ENCODE measurements around the gene IL22.

GRCh38 chr12:68252077-68252476 lies 1.3 kb downstream of the IL22 start:
- TF ChIP-seq SP2 (IDR thresholded peaks at IDR 0.05; ENCODE audit: low read length) (no peak), CTCF (IDR thresholded peaks at IDR 0.05; ENCODE audit: control extremely low read depth in 1 of 3, insufficient read depth in 1 of 3, low read depth in 1 of 3, low read length in 3 of 3) (no peak), JUN (IDR thresholded peaks at IDR 0.05; ENCODE audit: low read depth, low read length) (no peak), RNF2 (IDR thresholded peaks at IDR 0.05; ENCODE audit: borderline replicate concordance, low read depth, low read length, missing control alignments, poor library complexity, severe bottlenecking) (no peak), KDM5A (IDR thresholded peaks at IDR 0.05; ENCODE audit: low read length) (no peak), KDM4A (IDR thresholded peaks at IDR 0.05; ENCODE audit: low read depth, low read length, severe bottlenecking) (no peak), ASH2L (IDR thresholded peaks at IDR 0.05; ENCODE audit: low read length) (no peak), POLR2A (IDR thresholded peaks at IDR 0.05; ENCODE audit: control extremely low read depth in 1 of 2, low read depth in 2 of 2, low read length in 2 of 2) (no peak), EGR1 (IDR thresholded peaks at IDR 0.05; ENCODE audit: borderline replicate concordance, low read depth, low read length) (no peak), EZH2 (IDR thresholded peaks at IDR 0.05; ENCODE audit: low read depth, low read length, severe bottlenecking) (no peak), TEAD4 (IDR thresholded peaks at IDR 0.05; ENCODE audit: low read depth, low read length) (no peak)
- TF ChIP-seq, protein P1, sequence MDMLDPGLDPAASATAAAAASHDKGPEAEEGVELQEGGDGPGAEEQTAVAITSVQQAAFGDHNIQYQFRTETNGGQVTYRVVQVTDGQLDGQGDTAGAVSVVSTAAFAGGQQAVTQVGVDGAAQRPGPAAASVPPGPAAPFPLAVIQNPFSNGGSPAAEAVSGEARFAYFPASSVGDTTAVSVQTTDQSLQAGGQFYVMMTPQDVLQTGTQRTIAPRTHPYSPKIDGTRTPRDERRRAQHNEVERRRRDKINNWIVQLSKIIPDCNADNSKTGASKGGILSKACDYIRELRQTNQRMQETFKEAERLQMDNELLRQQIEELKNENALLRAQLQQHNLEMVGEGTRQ (IDR thresholded peaks at IDR 0.05; ENCODE audit: low read length): no peak
- TF ChIP-seq, protein P2, sequence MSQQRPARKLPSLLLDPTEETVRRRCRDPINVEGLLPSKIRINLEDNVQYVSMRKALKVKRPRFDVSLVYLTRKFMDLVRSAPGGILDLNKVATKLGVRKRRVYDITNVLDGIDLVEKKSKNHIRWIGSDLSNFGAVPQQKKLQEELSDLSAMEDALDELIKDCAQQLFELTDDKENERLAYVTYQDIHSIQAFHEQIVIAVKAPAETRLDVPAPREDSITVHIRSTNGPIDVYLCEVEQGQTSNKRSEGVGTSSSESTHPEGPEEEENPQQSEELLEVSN (IDR thresholded peaks at IDR 0.05): no peak
- TF ChIP-seq, protein P3, sequence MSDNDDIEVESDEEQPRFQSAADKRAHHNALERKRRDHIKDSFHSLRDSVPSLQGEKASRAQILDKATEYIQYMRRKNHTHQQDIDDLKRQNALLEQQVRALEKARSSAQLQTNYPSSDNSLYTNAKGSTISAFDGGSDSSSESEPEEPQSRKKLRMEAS (IDR thresholded peaks at IDR 0.05): no peak
